ENCODE measurements around the gene NUAK2. TPM values are rescaled to one million over a fixed set of nuclear protein-coding genes. Genes with fewer than 3 reads are reported as not detected.

Gene NUAK2
- total RNA-seq, 1 donor from 2014 or later, result 140 TPM

- Histone ChIP-seq H3K27me3 (ENCODE audit: control insufficient read depth, insufficient read depth, low read length) (no peaks in the 10 kb centered on the region), H3K36me3 (ENCODE audit: control insufficient read depth, insufficient read depth, low read length) (no peaks in the 10 kb centered on the region), H3K4me3 (ENCODE audit: low read depth, low read length) (no peak overlapping the region)
- DNase-seq (ENCODE audit: low read depth), result no peak
- TF ChIP-seq CTCF (IDR thresholded peaks at IDR 0.05; ENCODE audit: insufficient read depth, low read length, poor library complexity, severe bottlenecking), result no peak
Measured at GRCh38 chr1:205350691-205351141, 29.2 kb upstream of the NUAK2 start.

DNA sequence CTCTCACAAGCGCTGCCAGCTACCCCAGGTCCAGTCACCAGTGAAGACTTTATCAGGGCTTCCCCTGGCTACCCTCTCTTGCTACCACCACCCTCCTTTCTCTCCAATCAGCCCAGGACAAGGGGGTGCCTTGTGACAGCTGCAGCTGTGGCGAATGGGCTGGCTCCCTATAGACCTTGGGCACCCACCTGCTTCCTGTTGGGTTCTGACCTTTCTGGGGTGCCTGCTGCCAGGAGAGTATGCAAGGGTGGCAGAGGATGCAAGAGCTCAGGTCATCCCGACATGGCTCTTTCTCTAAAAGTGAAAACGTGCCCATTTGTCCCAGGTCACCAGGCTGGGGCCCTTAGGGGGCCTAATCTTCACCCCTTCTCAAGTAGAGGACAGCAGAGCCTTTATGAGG lies 28.6 kb upstream of the NUAK2 start:
- H3K27me3 ChIP-seq (ENCODE audit: control insufficient read depth, insufficient read depth, low read length), result no peaks in the 10 kb centered on the region
- H3K36me3 ChIP-seq (ENCODE audit: control insufficient read depth, insufficient read depth, low read length), result no peaks in the 10 kb centered on the region
- no peak for DNase-seq (ENCODE audit: low read depth)
- TF ChIP-seq CTCF (IDR thresholded peaks at IDR 0.05; ENCODE audit: insufficient read depth, low read length, poor library complexity, severe bottlenecking), result no peak
- H3K4me3 ChIP-seq (ENCODE audit: low read depth, low read length), result no peak overlapping the region

- no peak for DNase-seq (ENCODE audit: low read depth)
- Histone ChIP-seq H3K27me3 (ENCODE audit: control insufficient read depth, insufficient read depth, low read length) (peaks cover 9% of the 10 kb centered on the region), H3K36me3 (ENCODE audit: control insufficient read depth, insufficient read depth, low read length) (no peaks in the 10 kb centered on the region), H3K4me3 (ENCODE audit: low read depth, low read length) (no peak overlapping the region)
- TF ChIP-seq CTCF (IDR thresholded peaks at IDR 0.05; ENCODE audit: insufficient read depth, low read length, poor library complexity, severe bottlenecking), result no peak
Measured at GRCh38 chr1:205348554-205349487, 27.3 kb upstream of the NUAK2 start.

DNA sequence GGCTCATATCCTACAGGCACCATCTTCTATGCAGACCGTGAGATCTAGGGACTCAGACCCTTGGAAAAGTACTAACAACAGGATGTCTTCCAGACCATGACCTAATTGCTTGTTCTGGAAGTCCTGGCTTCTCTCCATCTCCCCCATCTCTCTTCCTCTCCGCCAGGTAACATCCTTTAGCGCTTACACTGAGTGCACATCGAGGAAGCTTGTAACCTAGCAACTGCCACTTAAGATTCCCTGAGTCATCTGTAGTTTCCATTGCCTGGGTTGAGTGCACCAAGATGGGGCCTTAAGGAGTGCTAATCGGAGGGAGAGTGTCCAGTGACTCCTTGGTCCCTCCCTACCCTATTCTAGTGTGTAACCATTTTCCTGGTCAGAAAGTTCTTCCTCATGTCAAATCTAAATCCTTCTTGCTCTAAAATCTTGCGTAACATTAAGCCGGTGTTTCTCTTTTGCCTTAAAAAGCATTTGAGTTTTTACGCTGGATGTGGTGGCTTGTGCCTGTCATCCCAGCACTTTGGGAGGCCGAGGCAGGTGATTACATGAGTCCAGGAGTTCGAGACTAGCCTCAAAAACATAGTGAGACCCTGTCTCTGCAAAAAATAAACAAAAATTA lies 25.5 kb upstream of the NUAK2 start:
- Histone ChIP-seq H3K36me3 (ENCODE audit: control insufficient read depth, insufficient read depth, low read length) (no peaks in the 10 kb centered on the region), H3K4me3 (ENCODE audit: low read depth, low read length) (no peak overlapping the region), H3K27me3 (ENCODE audit: control insufficient read depth, insufficient read depth, low read length) (peaks cover 21% of the 10 kb centered on the region)
- DNase-seq (ENCODE audit: low read depth), result peak; percentile 96
- TF ChIP-seq CTCF (IDR thresholded peaks at IDR 0.05; ENCODE audit: insufficient read depth, low read length, poor library complexity, severe bottlenecking), result no peak

DNA sequence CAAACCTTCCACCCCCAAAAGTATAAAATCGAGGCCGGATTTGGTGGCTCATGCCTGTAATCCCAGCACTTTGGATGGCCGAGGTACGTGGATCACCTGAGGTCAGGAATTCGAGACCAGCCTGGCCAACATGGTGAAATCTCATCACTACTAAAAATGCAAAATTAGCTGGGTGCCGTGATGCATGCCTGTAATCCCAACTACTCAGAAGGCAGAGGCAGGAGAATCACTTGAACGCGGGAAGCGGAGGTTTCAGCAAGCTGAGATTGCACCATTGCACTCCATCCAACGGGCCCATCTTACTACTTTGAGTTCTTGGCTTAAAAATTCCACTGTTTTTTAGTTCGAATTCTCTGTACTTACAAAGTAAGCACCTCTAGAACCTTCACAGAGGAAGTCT lies 24.2 kb upstream of the NUAK2 start:
- Histone ChIP-seq H3K4me3 (ENCODE audit: low read depth, low read length) (no peak overlapping the region), H3K27me3 (ENCODE audit: control insufficient read depth, insufficient read depth, low read length) (peaks cover 21% of the 10 kb centered on the region), H3K36me3 (ENCODE audit: control insufficient read depth, insufficient read depth, low read length) (no peaks in the 10 kb centered on the region)
- no peak for TF ChIP-seq CTCF (IDR thresholded peaks at IDR 0.05; ENCODE audit: insufficient read depth, low read length, poor library complexity, severe bottlenecking)
- DNase-seq (ENCODE audit: low read depth), result no peak

All from kidney epithelial cell (primary cell).